H1 (cell line): Measurements from ENCODE around the gene SLC5A12. TPM values are rescaled to one million over a fixed set of nuclear protein-coding genes. Genes with fewer than 3 reads are reported as not detected.

Experiments used
- CTCF ChIA-PET: fragments of 300-600 bp; sonication (Branson Sonifier 250); formaldehyde crosslinking; loops from one replicate; lab custom pipeline; 2021; ENCODE audit not compliant: partially characterized antibody; lab: Charles Lee
- POLR2A ChIA-PET: fragments of 300-600 bp; sonication (Branson Sonifier 250); formaldehyde crosslinking; loops from one replicate; lab custom pipeline; 2021; ENCODE audit warnings: inconsistent platforms; ENCODE audit not compliant: partially characterized antibody; lab: Charles Lee
- DNase-seq, 2 experiments: peaks; one replicate each; pipeline versions ENCODE4 v3.0.0 to v3.0.0-alpha.2; 2010 to 2022; ENCODE audit warnings: low spot score in 2 of 2, low read depth in 1 of 2, mixed read lengths in 1 of 2
- FAIRE-seq: peaks from 2 replicates; lab custom pipeline; 2011; peaks lifted over from hg19 to GRCh38; lab: Jason Lieb, UNC
- H2AFZ ChIP-seq: 2 replicates; pipeline ENCODE4 v1.8.1; 2012; ENCODE audit warnings: low read length, inconsistent platforms
- H2AK5ac ChIP-seq: 2 replicates; pipeline ENCODE4 v1.6.1; 2013; ENCODE audit warnings: low read depth, low read length
- H2BK120ac ChIP-seq: replicated peaks from 2 replicates; pipeline ENCODE3; 2013; ENCODE audit warnings: low read depth, low read length, inconsistent platforms
- H2BK12ac ChIP-seq: 2 replicates; pipeline ENCODE4 v1.6.1; 2013; ENCODE audit warnings: low read depth, low read length
- H2BK15ac ChIP-seq: 2 replicates; pipeline ENCODE4 v1.6.1; 2013; ENCODE audit warnings: low read length
- H2BK20ac ChIP-seq: 2 replicates; pipeline ENCODE4 v1.6.1; 2013; ENCODE audit warnings: low read length
- H2BK5ac ChIP-seq: 2 replicates; pipeline ENCODE4 v1.6.1; 2013; ENCODE audit warnings: low read depth, low read length
- H3K14ac ChIP-seq: 2 replicates; pipeline ENCODE4 v1.6.1; 2013; ENCODE audit warnings: inconsistent platforms; ENCODE audit not compliant: insufficient read length
- H3K18ac ChIP-seq: 2 replicates; pipeline ENCODE4 v1.6.1; 2013; ENCODE audit warnings: low read length; ENCODE audit errors: extremely low read depth
- H3K23ac ChIP-seq: 2 replicates; pipeline ENCODE4 v1.6.1; 2013; ENCODE audit warnings: inconsistent platforms; ENCODE audit not compliant: insufficient read length
- H3K23me2 ChIP-seq: 2 replicates; pipeline ENCODE4 v1.6.1; 2013; ENCODE audit warnings: low read depth, low read length
- H3K27ac ChIP-seq: 2 replicates; pipeline ENCODE4 v1.6.1; 2011; ENCODE audit warnings: low read depth, low read length, inconsistent platforms
- H3K27me3 ChIP-seq, 4 experiments: replicated peaks in 1 of 4; 1 replicate in 1 of 4; 2 replicates in 3 of 4; pipeline versions ENCODE4 v1.6.1 to v1.8.1; 2011 to 2013; ENCODE audit warnings: low read length in 3 of 4, mild to moderate bottlenecking in 3 of 4, inconsistent platforms in 2 of 4, mixed read lengths in 2 of 4, moderate library complexity in 1 of 4; ENCODE audit not compliant: control insufficient read depth in 3 of 4, insufficient read depth in 3 of 4; ENCODE audit errors: extremely low read depth in 1 of 4
- H3K36me3 ChIP-seq, 4 experiments: 2 replicates each; pipeline versions ENCODE4 v1.6.1 to v1.8.1; 2011 to 2013; ENCODE audit warnings: mild to moderate bottlenecking in 4 of 4, low read length in 3 of 4, moderate library complexity in 2 of 4, control low read depth in 1 of 4, inconsistent platforms in 1 of 4; ENCODE audit not compliant: insufficient read depth in 4 of 4, control insufficient read depth in 2 of 4
- H3K4ac ChIP-seq: replicated peaks from 2 replicates; pipeline ENCODE3; 2013; ENCODE audit warnings: low read length, low read depth, mixed read lengths, inconsistent platforms; ENCODE audit not compliant: insufficient read length
- H3K4me1 ChIP-seq, 4 experiments: replicated peaks in 1 of 4; 1 replicate in 1 of 4; 2 replicates in 3 of 4; pipeline versions ENCODE4 v1.6.1 to v1.8.1; 2011 to 2013; ENCODE audit warnings: low read length in 3 of 4, inconsistent platforms in 2 of 4, mixed read lengths in 1 of 4; ENCODE audit not compliant: insufficient read depth in 4 of 4, control insufficient read depth in 3 of 4
- H3K4me2 ChIP-seq, 2 experiments: 2 replicates each; pipeline versions ENCODE4 v1.6.1 to v1.8.1; 2011 to 2013; ENCODE audit warnings: low read depth in 2 of 2, low read length in 2 of 2, control low read depth in 1 of 2, inconsistent platforms in 1 of 2, mild to moderate bottlenecking in 1 of 2; ENCODE audit not compliant: insufficient read depth in 1 of 2
- H3K4me3 ChIP-seq, 4 experiments: fragments of 200-600, 300-600 bp in 1 of 4; sonication (generic), shearing (Covaris generic), sonication (Bioruptor Twin) in 1 of 4; 2 replicates each; pipeline versions ENCODE4 v1.5.1 to v1.8.1; 2011 to 2016; ENCODE audit warnings: low read length in 4 of 4, low read depth in 3 of 4, control low read depth in 2 of 4, inconsistent platforms in 2 of 4, mild to moderate bottlenecking in 2 of 4, mixed read lengths in 1 of 4, moderate library complexity in 1 of 4; ENCODE audit not compliant: insufficient read depth in 2 of 4; ENCODE audit errors: extremely low read depth in 1 of 4
- H3K56ac ChIP-seq: replicated peaks from 2 replicates; pipeline ENCODE3; 2013; ENCODE audit warnings: low read depth, mild to moderate bottlenecking, mixed read lengths, low read length, inconsistent platforms; ENCODE audit not compliant: insufficient read length
- H3K79me1 ChIP-seq: 2 replicates; pipeline ENCODE4 v1.6.1; 2013; ENCODE audit warnings: low read depth, low read length, control low read depth
- H3K79me2 ChIP-seq, 2 experiments: 2 replicates each; pipeline versions ENCODE4 v1.6.1 to v1.8.1; 2012 to 2013; ENCODE audit warnings: low read length in 2 of 2, mild to moderate bottlenecking in 2 of 2, inconsistent platforms in 1 of 2; ENCODE audit not compliant: insufficient read depth in 2 of 2, control insufficient read depth in 1 of 2
- H3K9ac ChIP-seq, 4 experiments: replicated peaks in 1 of 4; 1 replicate in 1 of 4; 2 replicates in 3 of 4; pipeline versions ENCODE4 v1.6.1 to v1.8.1; 2011 to 2013; ENCODE audit warnings: low read depth in 3 of 4, low read length in 3 of 4, control low read depth in 2 of 4, mild to moderate bottlenecking in 2 of 4, moderate library complexity in 2 of 4, inconsistent platforms in 1 of 4; ENCODE audit errors: extremely low read depth in 1 of 4
- H3K9me3 ChIP-seq, 2 experiments: 2 replicates each; pipeline versions ENCODE4 v1.6.1 to v1.8.1; 2012 to 2013; ENCODE audit warnings: mild to moderate bottlenecking in 2 of 2, moderate library complexity in 2 of 2, control low read depth in 1 of 2, inconsistent platforms in 1 of 2, low read depth in 1 of 2, low read length in 1 of 2, mixed read lengths in 1 of 2; ENCODE audit not compliant: insufficient read depth in 2 of 2
- H4K20me1 ChIP-seq, 2 experiments: replicated peaks in 1 of 2; 2 replicates each; pipeline versions ENCODE3 to v1.8.1; 2011 to 2013; ENCODE audit warnings: inconsistent platforms in 2 of 2, low read length in 2 of 2, mild to moderate bottlenecking in 1 of 2; ENCODE audit not compliant: insufficient read depth in 2 of 2, control insufficient read depth in 1 of 2
- H4K5ac ChIP-seq: 2 replicates; pipeline ENCODE4 v1.6.1; 2013; ENCODE audit warnings: low read length, low read depth, mixed read lengths, inconsistent platforms; ENCODE audit not compliant: insufficient read length
- H4K8ac ChIP-seq: 2 replicates; pipeline ENCODE4 v1.8.0; 2013; ENCODE audit warnings: mild to moderate bottlenecking, moderate library complexity, low read length, inconsistent platforms; ENCODE audit not compliant: insufficient read depth; ENCODE audit errors: extremely low read depth
- H4K91ac ChIP-seq: replicated peaks from 2 replicates; pipeline ENCODE3; 2013; ENCODE audit warnings: low read length, mixed read lengths, inconsistent platforms; ENCODE audit not compliant: insufficient read length
- ASH2L ChIP-seq: fragments of 200-600, 300-600 bp; sonication (generic); IDR thresholded peaks from one replicate; pipeline ENCODE4 v1.7.1; 2017; ENCODE audit warnings: low read length
- BACH1 ChIP-seq: IDR thresholded peaks from 2 replicates; pipeline ENCODE4 v1.6.1; 2012; ENCODE audit warnings: low read length, improper control_type of control experiment
- BCL11A ChIP-seq, 2 experiments: IDR thresholded peaks; one replicate each; pipeline ENCODE4 v1.6.1; 2011; ENCODE audit warnings: low read depth in 2 of 2, low read length in 2 of 2, mild to moderate bottlenecking in 2 of 2
- BRCA1 ChIP-seq: IDR thresholded peaks from 2 replicates; pipeline ENCODE4 v1.6.1; 2012; ENCODE audit warnings: low read depth, low read length, improper control_type of control experiment
- CBX5 ChIP-seq: fragments of 300-800, 300-1000 bp; sonication (generic); IDR thresholded peaks from 2 replicates; pipeline ENCODE4 v1.7.1; 2016; ENCODE audit warnings: antibody characterized with exemption, low read length, low read depth
- EZH2 ChIP-seq: fragments of 200-600 bp; sonication (generic); IDR thresholded peaks from 2 replicates; pipeline ENCODE4 v1.7.1; 2012; ENCODE audit warnings: low read depth, mild to moderate bottlenecking, moderate library complexity, low read length, inconsistent platforms; ENCODE audit not compliant: severe bottlenecking
- HDAC6 ChIP-seq: IDR thresholded peaks from one replicate; pipeline ENCODE4 v1.7.1; 2012; ENCODE audit warnings: low read depth, mild to moderate bottlenecking, inconsistent platforms, low read length, moderate library complexity
- JUND ChIP-seq: IDR thresholded peaks from 2 replicates; pipeline ENCODE4 v1.6.1; 2011; ENCODE audit warnings: mild to moderate bottlenecking, improper control_type of control experiment, low read length
- KDM1A ChIP-seq: fragments of 200-600, 300-600 bp; sonication (generic); IDR thresholded peaks from 2 replicates; pipeline ENCODE4 v1.7.1; 2016; ENCODE audit warnings: mild to moderate bottlenecking, low read length, borderline replicate concordance
- NANOG ChIP-seq: IDR thresholded peaks from 2 replicates; pipeline ENCODE4 v1.6.1; 2011; ENCODE audit warnings: low read length, low read depth, mild to moderate bottlenecking, inconsistent platforms; ENCODE audit not compliant: insufficient read depth, poor library complexity, severe bottlenecking
- NRF1 ChIP-seq: IDR thresholded peaks from 2 replicates; pipeline ENCODE4 v1.6.1; 2011; ENCODE audit warnings: mild to moderate bottlenecking, low read depth, low read length, improper control_type of control experiment
- POU5F1 ChIP-seq: IDR thresholded peaks from 2 replicates; pipeline ENCODE4 v1.6.1; 2011; ENCODE audit warnings: low read depth, mild to moderate bottlenecking, low read length, moderate library complexity
- SAP30 ChIP-seq: fragments of 300-600 bp; sonication (generic); IDR thresholded peaks from 2 replicates; pipeline ENCODE4 v1.7.1; 2012; ENCODE audit warnings: low read length, moderate library complexity, mild to moderate bottlenecking, inconsistent platforms; ENCODE audit not compliant: insufficient read depth, insufficient replicate concordance
- SIX5 ChIP-seq: IDR thresholded peaks from 2 replicates; pipeline ENCODE4 v1.6.1; 2011; ENCODE audit warnings: mild to moderate bottlenecking, low read depth, low read length
- YY1 ChIP-seq: IDR thresholded peaks from 2 replicates; pipeline ENCODE4 v1.6.1; 2011; ENCODE audit warnings: low read depth, mild to moderate bottlenecking, low read length
- WGBS, 2 experiments: shearing (Covaris generic) in 1 of 2; methylation state at CpG; one replicate each; pipeline versions ENCODE4 v1.1.6 to v1.1.7; 2013 to 2015; ENCODE audit warnings: low lambda C conversion rate in 2 of 2, mixed read lengths in 2 of 2, inconsistent platforms in 1 of 2, low coverage in 1 of 2, missing lambda C conversion rate in 1 of 2; ENCODE audit not compliant: insufficient replicate concordance in 2 of 2, insufficient coverage in 1 of 2, insufficient read length in 1 of 2; ENCODE audit errors: extremely low coverage in 1 of 2, missing lambda C conversion rate in 1 of 2; 5-methylcytosine and 5-hydroxymethylcytosine counted together
- polyA plus RNA-seq, 7 experiments: library from polyadenylated mRNA; depleted of rRNA in 3 of 7; stranded (reverse) in 5 of 7; unstranded in 2 of 7; fragments of >200 nt in 5 of 7; fragments of 200-250 nt in 2 of 7; gene quantifications; 1 replicate in 5 of 7; 2 replicates in 1 of 7; 4 replicates in 1 of 7; pipeline versions ENCODE4 v1.2.1 to v1.2.3, GENCODE V29; 2011 to 2013; ENCODE audit warnings: missing spikeins in 2 of 7, mixed read lengths in 2 of 7
- total RNA-seq: library from RNA; stranded (reverse); fragmentation: NEBNext Ultra II Directional; extraction: Animal tissue kit (Norgen Biotek cat#: 25700); gene quantifications from 2 replicates; pipeline ENCODE4 v1.2.1, GENCODE V29; 2021
- TF ChIP-seq, protein P1 (sequence below): IDR thresholded peaks from 2 replicates; pipeline ENCODE4 v1.6.1; 2012; ENCODE audit warnings: inconsistent platforms

The SLC5A12 gene
- total and polyA plus RNA-seq, 2 of the 8 experiments (the other 6 are each of a cell fraction or from before 2014, with no cell fraction given): 1.3 to 1.4 TPM

DNA sequence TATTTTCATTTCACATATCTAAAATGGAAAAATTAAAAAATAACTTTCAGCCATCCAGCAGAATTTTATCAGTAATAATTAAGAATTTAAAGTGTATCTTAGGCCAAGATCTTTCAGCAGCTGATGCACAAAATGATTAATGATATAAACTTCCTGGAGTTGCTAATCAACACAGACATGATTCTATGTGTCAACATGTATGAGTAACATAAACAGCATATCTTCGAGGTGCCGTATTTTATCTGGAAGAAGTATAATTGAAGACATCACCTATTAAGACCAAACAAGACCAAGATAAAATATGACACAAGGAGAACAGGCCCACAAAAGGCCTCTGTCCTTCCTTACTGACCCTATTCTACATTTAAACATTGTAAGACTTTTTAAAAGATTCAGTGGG is 45.2 kb downstream of the SLC5A12 start:
- FAIRE-seq (no peak), DNase-seq (no peak)
- Histone ChIP-seq H3K56ac (no peak overlapping the region), H4K5ac (no peak overlapping the region), H3K4me2 (no peak overlapping the region), H2BK20ac (no peak overlapping the region), H2AFZ (no peak overlapping the region), H2AK5ac (no peak overlapping the region), H3K9me3 (no peaks in the 10 kb centered on the region), H3K23me2 (no peaks in the 10 kb centered on the region; the same call in 1 of the 2 replicates), H2BK12ac (no peak overlapping the region), H4K91ac (no peak overlapping the region), H3K79me2 (no peaks in the 10 kb centered on the region), H3K18ac (no peak overlapping the region), H4K8ac (no peak overlapping the region), H3K9ac (peak overlapping the region in 1 of 4 experiments; percentile 1; a peak in 1 of 7 replicates), H3K14ac (no peak overlapping the region), H2BK120ac (no peak overlapping the region), H2BK15ac (no peak overlapping the region), H3K4me3 (no peak overlapping the region), H3K4ac (no peak overlapping the region), H3K36me3 (no peaks in the 10 kb centered on the region), H2BK5ac (no peak overlapping the region), H3K27ac (no peak overlapping the region), H3K23ac (no peak overlapping the region), H4K20me1 (no peaks in the 10 kb centered on the region), H3K4me1 (no peaks in the 10 kb centered on the region), H3K79me1 (no peaks in the 10 kb centered on the region), H3K27me3 (no peaks in the 10 kb centered on the region)
- ChIA-PET CTCF (no interaction called here), POLR2A (no interaction called here)
- 89% methylated on average over 2 of the region's 2 CpGs; no CpG with 5 or more reads in 1 of the 2 experiments for WGBS, 2 experiments
- TF ChIP-seq ASH2L (no peak), SIX5 (no peak), NRF1 (no peak), HDAC6 (no peak), CBX5 (no peak), NANOG (no peak), BRCA1 (no peak), KDM1A (no peak), YY1 (no peak), POU5F1 (no peak), EZH2 (no peak), JUND (no peak), BACH1 (no peak), BCL11A (IDR thresholded peaks at IDR 0.05; ENCODE audit: low read depth in 2 of 2, low read length in 2 of 2) (no peak), SAP30 (no peak)
- TF ChIP-seq, protein P1, sequence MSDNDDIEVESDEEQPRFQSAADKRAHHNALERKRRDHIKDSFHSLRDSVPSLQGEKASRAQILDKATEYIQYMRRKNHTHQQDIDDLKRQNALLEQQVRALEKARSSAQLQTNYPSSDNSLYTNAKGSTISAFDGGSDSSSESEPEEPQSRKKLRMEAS: no peak
